Stomach (tissue), 4 donors: Measurements from ENCODE around the gene RETNLB.

ENCODE experiments used
- CTCF ChIP-seq, 7 experiments: fragments of 450-650 bp in 4 of 7; fragments of 200-600 bp in 3 of 7; sonication (generic) in 3 of 7; IDR thresholded peaks; one replicate each; pipeline ENCODE4 v1.5.1; 2016 to 2019; ENCODE audit warnings: antibody characterized with exemption in 7 of 7, control low read depth in 2 of 7, mild to moderate bottlenecking in 1 of 7
- EP300 ChIP-seq: sonication (generic); formaldehyde crosslinking; IDR thresholded peaks from one replicate; pipeline ENCODE4 v1.6.1; 2017; ENCODE audit warnings: antibody characterized with exemption
- POLR2A ChIP-seq, 4 donors: fragments of 450-650 bp; IDR thresholded peaks; one replicate each; pipeline ENCODE4 v1.6.1; 2016; ENCODE audit warnings: antibody characterized with exemption in 4 of 4, control low read depth in 2 of 4, mild to moderate bottlenecking in 1 of 4, moderate library complexity in 1 of 4
- POLR2AphosphoS5 ChIP-seq, 3 donors: sonication (generic); formaldehyde crosslinking; IDR thresholded peaks; one replicate each; pipeline ENCODE4 v1.6.1; 2016; ENCODE audit warnings: antibody characterized with exemption in 3 of 3

- TF ChIP-seq POLR2A (IDR thresholded peaks at IDR 0.05): no peak
- no peak for TF ChIP-seq CTCF (IDR thresholded peaks at IDR 0.05)
- no peak for TF ChIP-seq POLR2AphosphoS5 (IDR thresholded peaks at IDR 0.05)
- TF ChIP-seq EP300: no peak
These were observed 10.0 kb upstream of the RETNLB start for GRCh38 chr3:108767253-108767652.
